GM18519 (cell line): ENCODE results near the gene UBE2O.

Source experiments
- ATAC-seq: cut with Tn5 transposase; IDR thresholded peaks from one replicate; pipeline ENCODE4 v1.9.1; 2021; ENCODE audit warnings: mild to moderate bottlenecking, moderate library complexity; ENCODE audit not compliant: unreplicated experiment, low FRiP score

UBE2O gene

GRCh38 chr17:76442341-76443338 is 10.3 kb downstream of the UBE2O start:
- no peak for ATAC-seq

- no peak for ATAC-seq
Observed at GRCh38 chr17:76441686-76442340, 11.1 kb downstream of the UBE2O start.

GRCh38 chr17:76440751-76441362 is 12.1 kb downstream of the UBE2O start:
- ATAC-seq, result no peak

GRCh38 chr17:76439314-76439928 is 13.5 kb downstream of the UBE2O start:
- no peak for ATAC-seq

- ATAC-seq, result no peak
Observed at GRCh38 chr17:76438906-76439305, 14.0 kb downstream of the UBE2O start.

GRCh38 chr17:76437467-76438402 is 15.2 kb downstream of the UBE2O start:
- no peak for ATAC-seq

GRCh38 chr17:76435751-76436150 is 17.2 kb downstream of the UBE2O start:
- no peak for ATAC-seq

GRCh38 chr17:76434870-76435269 is 18.1 kb downstream of the UBE2O start:
- no peak for ATAC-seq

GRCh38 chr17:76433693-76434092 is 19.3 kb downstream of the UBE2O start:
- no peak for ATAC-seq

- ATAC-seq, result no peak
Observed at GRCh38 chr17:76432712-76433336, 20.1 kb downstream of the UBE2O start.

- ATAC-seq, result no peak
Observed at GRCh38 chr17:76432004-76432403, 20.9 kb downstream of the UBE2O start.

GRCh38 chr17:76431509-76431908 is 21.4 kb downstream of the UBE2O start:
- ATAC-seq, result no peak

- no peak for ATAC-seq
Observed at GRCh38 chr17:76428511-76428910, 24.4 kb downstream of the UBE2O start.

- no peak for ATAC-seq
Observed at GRCh38 chr17:76427501-76428231, 25.3 kb downstream of the UBE2O start.

GRCh38 chr17:76426853-76427252 is 26.1 kb downstream of the UBE2O start:
- ATAC-seq, result no peak

- no peak for ATAC-seq
Observed at GRCh38 chr17:76422860-76423259, 30.1 kb downstream of the UBE2O start.

GRCh38 chr17:76422406-76422805 is 30.5 kb downstream of the UBE2O start:
- ATAC-seq, result no peak

- no peak for ATAC-seq
Observed at GRCh38 chr17:76421044-76421407, 31.9 kb downstream of the UBE2O start.
